Peyer's patch (tissue), 4 donors: ENCODE results near the gene CBX2.

ENCODE experiments used
- CTCF ChIP-seq, 6 experiments: fragments of 450-650 bp in 4 of 6; fragments of 200-600 bp in 2 of 6; sonication (generic) in 1 of 6; IDR thresholded peaks; one replicate each; pipeline ENCODE4 v1.5.1; 2017 to 2019; ENCODE audit warnings: antibody characterized with exemption in 6 of 6, mild to moderate bottlenecking in 3 of 6, moderate library complexity in 1 of 6
- POLR2A ChIP-seq, 2 donors: fragments of 450-650 bp; IDR thresholded peaks; one replicate each; pipeline ENCODE4 v1.5.1; 2017; ENCODE audit warnings: antibody characterized with exemption in 2 of 2, mild to moderate bottlenecking in 2 of 2, moderate library complexity in 2 of 2

GRCh38 chr17:79781012-79781650 is 3.2 kb downstream of the CBX2 start:
- TF ChIP-seq CTCF (IDR thresholded peaks at IDR 0.05) (no peak), POLR2A (IDR thresholded peaks at IDR 0.05) (no peak)
